ENCODE results near the gene MGMT.

The MGMT gene

DNA sequence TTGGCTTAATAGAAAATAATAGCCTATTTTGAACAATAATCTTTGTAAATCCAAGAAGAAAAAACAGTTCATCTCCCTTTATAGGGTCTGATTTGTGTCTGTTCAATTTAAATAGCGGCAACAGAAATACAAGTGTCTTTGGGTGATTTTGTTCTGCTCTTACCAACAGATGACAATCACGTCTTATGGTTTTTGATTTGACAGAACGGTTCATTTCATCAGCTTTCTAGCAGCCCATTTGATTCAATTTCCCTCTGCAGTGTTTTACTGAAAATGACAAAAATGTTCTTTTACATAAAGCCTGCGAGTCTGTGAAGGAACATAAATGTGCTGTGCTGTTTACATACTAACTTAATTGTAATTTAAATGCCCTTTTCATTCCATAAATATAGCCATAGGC is 180.5 kb downstream of the MGMT start:
- H3K27ac ChIP-seq = no peak overlapping the region
- CTCF ChIA-PET = interaction anchor here (0.6 kb wide), 1 partner anchor 317 kb away, joined by 3 read pairs; no protein-coding TSS in a partner anchor
- no peak for DNase-seq (ENCODE audit: low spot score)
- TF ChIP-seq, protein P1, sequence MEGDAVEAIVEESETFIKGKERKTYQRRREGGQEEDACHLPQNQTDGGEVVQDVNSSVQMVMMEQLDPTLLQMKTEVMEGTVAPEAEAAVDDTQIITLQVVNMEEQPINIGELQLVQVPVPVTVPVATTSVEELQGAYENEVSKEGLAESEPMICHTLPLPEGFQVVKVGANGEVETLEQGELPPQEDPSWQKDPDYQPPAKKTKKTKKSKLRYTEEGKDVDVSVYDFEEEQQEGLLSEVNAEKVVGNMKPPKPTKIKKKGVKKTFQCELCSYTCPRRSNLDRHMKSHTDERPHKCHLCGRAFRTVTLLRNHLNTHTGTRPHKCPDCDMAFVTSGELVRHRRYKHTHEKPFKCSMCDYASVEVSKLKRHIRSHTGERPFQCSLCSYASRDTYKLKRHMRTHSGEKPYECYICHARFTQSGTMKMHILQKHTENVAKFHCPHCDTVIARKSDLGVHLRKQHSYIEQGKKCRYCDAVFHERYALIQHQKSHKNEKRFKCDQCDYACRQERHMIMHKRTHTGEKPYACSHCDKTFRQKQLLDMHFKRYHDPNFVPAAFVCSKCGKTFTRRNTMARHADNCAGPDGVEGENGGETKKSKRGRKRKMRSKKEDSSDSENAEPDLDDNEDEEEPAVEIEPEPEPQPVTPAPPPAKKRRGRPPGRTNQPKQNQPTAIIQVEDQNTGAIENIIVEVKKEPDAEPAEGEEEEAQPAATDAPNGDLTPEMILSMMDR (conservative IDR thresholded peaks at IDR 0.05; ENCODE audit: low read depth) = no peak
- POLR2A ChIA-PET (ENCODE audit: low non-redundant PET) = no interaction called here

DNA sequence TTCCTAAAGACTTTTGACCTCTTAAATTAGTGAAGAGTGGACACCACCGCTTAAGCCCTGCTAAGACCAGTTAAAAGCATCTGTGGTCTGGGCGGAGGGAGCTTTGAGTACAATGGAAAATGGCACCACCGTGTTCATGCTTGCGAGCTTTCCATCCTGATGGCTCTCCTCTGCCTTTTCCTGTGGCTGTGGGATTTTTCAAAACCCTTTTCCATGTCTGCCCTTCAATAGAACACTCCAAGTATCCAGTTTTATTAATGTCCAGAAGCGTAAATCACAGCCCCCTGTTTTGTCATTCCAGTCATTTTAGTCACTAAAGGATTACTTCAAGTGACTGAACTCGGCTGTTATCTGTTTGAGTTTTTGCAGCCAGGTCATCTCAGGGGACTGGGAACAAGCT is 181.8 kb downstream of the MGMT start:
- TF ChIP-seq, protein P1 (conservative IDR thresholded peaks at IDR 0.05; ENCODE audit: low read depth) = no peak
- CTCF ChIA-PET = interaction anchor here (0.5 to 0.7 kb wide), 3 partner anchors 205 to 1247 kb away, joined by 3 to 4 read pairs (median 3); no protein-coding TSS in a partner anchor
- DNase-seq (ENCODE audit: low spot score) = no peak

DNA sequence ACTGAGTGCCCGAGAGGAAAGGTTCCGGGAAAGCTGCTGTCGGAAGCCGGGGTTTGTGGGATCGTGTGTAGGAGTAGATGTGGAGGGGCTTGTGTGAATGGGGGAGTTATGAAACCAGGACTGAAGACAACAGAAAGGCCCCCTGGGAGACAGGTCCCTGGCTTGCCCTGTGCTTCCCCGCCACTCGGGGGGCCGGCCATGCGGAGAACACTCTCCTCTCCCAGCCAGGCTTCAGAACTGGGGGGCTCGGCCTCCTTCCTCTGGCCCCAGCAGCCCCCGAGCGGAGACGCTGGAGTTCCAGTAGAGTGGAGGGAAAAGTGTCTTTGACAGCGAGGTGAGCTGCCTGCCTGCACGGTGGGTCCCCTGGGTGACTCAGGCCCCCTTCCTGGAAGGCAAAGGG is 185.0 kb downstream of the MGMT start:
- CTCF ChIA-PET = interaction anchor here (0.6 kb wide), 1 partner anchor 412 kb away, joined by 3 read pairs; no protein-coding TSS in a partner anchor
- POLR2A ChIA-PET (ENCODE audit: low non-redundant PET) = no interaction called here
- TF ChIP-seq, protein P1 (conservative IDR thresholded peaks at IDR 0.05; ENCODE audit: low read depth) = no peak
- DNase-seq (ENCODE audit: low spot score) = no peak
- no peak overlapping the region for H3K27ac ChIP-seq

More for the DNA sequence above, 181.8 kb downstream of the MGMT start:
- no peak overlapping the region for H3K27ac ChIP-seq
- POLR2A ChIA-PET (ENCODE audit: low non-redundant PET) = no interaction called here

DNA sequence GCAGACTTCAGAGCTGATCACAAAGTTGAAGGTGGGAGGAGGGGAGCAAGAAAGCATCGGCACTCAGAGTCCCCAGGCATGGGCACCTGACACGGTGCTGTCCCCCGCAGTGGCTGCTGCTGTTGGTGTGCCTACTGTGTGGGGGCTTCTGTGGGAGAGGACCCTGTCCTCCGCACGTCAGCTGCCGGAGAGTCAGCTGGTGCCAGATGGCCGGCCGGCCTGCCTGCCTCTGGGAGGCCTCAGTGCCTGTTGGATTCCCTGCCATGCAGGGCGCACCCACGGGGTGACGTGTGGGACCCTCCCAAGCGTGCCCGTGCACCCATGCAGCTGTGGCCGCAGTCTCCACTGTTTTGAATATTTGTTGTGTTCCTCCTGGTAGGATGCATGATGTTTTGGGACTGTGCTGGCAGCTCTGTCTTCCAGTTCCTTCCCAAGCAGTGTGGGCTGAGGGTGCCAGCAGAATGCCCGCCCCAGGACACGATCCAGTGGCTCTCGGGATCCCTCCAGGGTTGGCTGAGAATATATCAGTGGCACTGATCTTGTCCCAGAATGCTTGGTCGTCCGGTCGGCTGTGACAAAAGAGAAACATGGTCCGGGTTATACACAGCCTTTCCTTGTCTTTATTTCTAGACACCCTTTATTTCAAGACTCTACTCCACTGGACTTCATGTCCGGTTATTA is 185.6 kb downstream of the MGMT start:
- H3K27ac ChIP-seq = no peak overlapping the region
- DNase-seq (ENCODE audit: low spot score) = no peak
- ChIA-PET POLR2A (ENCODE audit: low non-redundant PET) (no interaction called here), CTCF (no interaction called here)
- TF ChIP-seq, protein P1 (conservative IDR thresholded peaks at IDR 0.05; ENCODE audit: low read depth) = no peak

DNA sequence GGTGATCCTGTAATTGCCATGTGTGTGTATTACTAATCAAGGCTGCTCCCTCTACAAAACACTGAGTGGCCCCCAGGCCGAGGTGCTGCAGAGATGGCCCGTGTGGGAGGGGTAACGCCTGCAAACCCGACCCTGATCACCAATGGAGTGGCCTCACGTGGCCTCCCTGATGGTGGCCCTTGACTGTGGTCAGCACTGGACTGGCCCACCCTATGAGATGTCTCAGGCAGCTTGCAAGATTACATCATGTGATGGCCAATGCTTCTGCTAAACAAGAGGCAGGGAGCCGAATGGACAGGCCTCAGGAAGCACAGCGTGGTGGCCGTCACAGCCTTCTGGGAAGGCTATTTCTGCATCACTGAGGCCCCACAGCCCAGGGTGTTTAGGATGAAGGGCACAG is 186.4 kb downstream of the MGMT start:
- ChIA-PET POLR2A (ENCODE audit: low non-redundant PET) (no interaction called here), CTCF (no interaction called here)
- no peak overlapping the region for H3K27ac ChIP-seq
- no peak for DNase-seq (ENCODE audit: low spot score)
- TF ChIP-seq, protein P1 (conservative IDR thresholded peaks at IDR 0.05; ENCODE audit: low read depth) = no peak

DNA sequence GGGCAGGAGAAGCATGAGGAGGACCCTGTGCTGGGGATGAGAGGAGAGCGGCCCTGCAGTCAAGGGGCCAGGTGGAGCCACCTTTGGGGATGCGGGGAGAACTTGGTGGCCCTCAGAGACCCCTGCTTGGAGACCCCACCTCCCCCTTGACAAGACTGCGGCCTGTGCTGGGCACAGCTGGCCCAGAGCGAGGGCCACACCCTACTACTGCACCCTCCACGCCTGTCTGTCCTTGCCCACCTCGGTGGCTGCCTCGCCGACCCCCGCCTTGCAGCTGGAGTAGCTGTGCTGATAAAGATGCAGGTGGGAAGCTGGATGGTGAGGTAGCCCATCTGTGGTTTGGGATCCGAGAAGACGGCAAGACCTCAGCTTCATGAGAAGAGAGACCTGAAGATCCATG is 186.8 kb downstream of the MGMT start:
- no peak for DNase-seq (ENCODE audit: low spot score)
- TF ChIP-seq, protein P1 (conservative IDR thresholded peaks at IDR 0.05; ENCODE audit: low read depth) = no peak
- CTCF ChIA-PET = interaction anchor here (0.5 kb wide), 1 partner anchor 457 kb away, joined by 3 read pairs; the partner anchor contains the start of gene C10orf143
- POLR2A ChIA-PET (ENCODE audit: low non-redundant PET) = no interaction called here
- no peak overlapping the region for H3K27ac ChIP-seq
